Measurements from ENCODE around the gene ZBTB38. TPM values are rescaled to one million over a fixed set of nuclear protein-coding genes. Genes with fewer than 3 reads are reported as not detected.

ZBTB38 gene
- total RNA-seq, 1 experiment from 2014 or later = 12.3 TPM

DNA sequence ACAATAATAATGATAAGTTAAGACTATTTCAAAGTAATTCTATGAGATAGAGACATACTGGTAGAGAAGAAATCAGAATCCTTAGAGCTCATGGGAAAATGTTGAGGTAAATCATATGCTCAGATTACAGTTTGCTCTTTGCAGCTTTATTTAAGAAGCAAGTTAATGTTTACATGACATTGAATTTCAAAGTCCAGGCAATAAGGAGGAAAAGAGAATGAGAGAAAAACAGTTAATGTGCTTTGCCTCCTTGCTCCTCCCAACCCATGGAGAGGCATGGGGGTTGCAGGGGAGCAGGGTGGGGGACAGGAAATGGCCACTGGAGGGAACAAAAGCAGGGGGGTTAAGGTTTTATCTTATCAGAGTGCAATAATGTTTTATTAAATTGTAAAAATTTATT, 42.2 kb upstream of the ZBTB38 start (continued):
- TF ChIP-seq TCF7 (CRISPR knock-in tag; IDR thresholded peaks at IDR 0.05; ENCODE audit: low read depth) (no peak), NFATC4 (CRISPR knock-in tag; IDR thresholded peaks at IDR 0.05) (no peak), NFE2L1 (CRISPR knock-in tag; IDR thresholded peaks at IDR 0.05) (no peak), GABPB1 (CRISPR knock-in tag; IDR thresholded peaks at IDR 0.05) (no peak), TEAD1 (CRISPR knock-in tag; IDR thresholded peaks at IDR 0.05) (no peak), NR2C2 (CRISPR knock-in tag; IDR thresholded peaks at IDR 0.05) (no peak)
- TF ChIP-seq, protein P1, sequence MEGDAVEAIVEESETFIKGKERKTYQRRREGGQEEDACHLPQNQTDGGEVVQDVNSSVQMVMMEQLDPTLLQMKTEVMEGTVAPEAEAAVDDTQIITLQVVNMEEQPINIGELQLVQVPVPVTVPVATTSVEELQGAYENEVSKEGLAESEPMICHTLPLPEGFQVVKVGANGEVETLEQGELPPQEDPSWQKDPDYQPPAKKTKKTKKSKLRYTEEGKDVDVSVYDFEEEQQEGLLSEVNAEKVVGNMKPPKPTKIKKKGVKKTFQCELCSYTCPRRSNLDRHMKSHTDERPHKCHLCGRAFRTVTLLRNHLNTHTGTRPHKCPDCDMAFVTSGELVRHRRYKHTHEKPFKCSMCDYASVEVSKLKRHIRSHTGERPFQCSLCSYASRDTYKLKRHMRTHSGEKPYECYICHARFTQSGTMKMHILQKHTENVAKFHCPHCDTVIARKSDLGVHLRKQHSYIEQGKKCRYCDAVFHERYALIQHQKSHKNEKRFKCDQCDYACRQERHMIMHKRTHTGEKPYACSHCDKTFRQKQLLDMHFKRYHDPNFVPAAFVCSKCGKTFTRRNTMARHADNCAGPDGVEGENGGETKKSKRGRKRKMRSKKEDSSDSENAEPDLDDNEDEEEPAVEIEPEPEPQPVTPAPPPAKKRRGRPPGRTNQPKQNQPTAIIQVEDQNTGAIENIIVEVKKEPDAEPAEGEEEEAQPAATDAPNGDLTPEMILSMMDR (IDR thresholded peaks at IDR 0.05) = no peak

DNA sequence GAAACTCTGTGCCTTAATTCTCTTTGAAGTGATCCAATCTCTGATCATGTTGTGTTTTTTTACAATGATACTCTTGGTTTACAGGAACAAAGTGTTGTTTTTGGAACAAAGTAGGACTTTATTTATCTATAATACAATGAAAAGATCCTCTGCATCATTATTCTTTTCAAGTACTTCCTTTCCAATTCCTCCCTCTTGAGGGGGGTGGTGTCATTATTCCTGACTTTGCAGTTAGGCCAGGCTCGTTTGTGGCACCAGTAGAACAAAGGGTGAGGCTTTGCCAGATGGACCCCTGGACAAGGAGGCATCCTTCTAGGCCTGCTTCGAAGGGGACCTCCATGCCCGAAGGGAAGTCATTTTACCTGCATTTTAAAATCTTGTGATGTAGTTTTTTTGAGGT, 41.7 kb upstream of the ZBTB38 start:
- TF ChIP-seq FOXK1 (CRISPR knock-in tag; IDR thresholded peaks at IDR 0.05) = no peak
- no peak for TF ChIP-seq RELA (CRISPR knock-in tag; IDR thresholded peaks at IDR 0.05; ENCODE audit: borderline replicate concordance)
- TF ChIP-seq GTF2I (CRISPR knock-in tag; conservative IDR thresholded peaks at IDR 0.05) = no peak
- TF ChIP-seq, protein P2, sequence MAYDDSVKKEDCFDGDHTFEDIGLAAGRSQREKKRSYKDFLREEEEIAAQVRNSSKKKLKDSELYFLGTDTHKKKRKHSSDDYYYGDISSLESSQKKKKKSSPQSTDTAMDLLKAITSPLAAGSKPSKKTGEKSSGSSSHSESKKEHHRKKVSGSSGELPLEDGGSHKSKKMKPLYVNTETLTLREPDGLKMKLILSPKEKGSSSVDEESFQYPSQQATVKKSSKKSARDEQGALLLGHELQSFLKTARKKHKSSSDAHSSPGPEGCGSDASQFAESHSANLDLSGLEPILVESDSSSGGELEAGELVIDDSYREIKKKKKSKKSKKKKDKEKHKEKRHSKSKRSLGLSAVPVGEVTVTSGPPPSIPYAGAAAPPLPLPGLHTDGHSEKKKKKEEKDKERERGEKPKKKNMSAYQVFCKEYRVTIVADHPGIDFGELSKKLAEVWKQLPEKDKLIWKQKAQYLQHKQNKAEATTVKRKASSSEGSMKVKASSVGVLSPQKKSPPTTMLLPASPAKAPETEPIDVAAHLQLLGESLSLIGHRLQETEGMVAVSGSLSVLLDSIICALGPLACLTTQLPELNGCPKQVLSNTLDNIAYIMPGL (CRISPR knock-in tag; IDR thresholded peaks at IDR 0.05) = no peak
- TF ChIP-seq ZBTB21 (CRISPR knock-in tag; IDR thresholded peaks at IDR 0.05; ENCODE audit: borderline replicate concordance) = no peak
- TF ChIP-seq, protein P3, sequence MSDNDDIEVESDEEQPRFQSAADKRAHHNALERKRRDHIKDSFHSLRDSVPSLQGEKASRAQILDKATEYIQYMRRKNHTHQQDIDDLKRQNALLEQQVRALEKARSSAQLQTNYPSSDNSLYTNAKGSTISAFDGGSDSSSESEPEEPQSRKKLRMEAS (CRISPR knock-in tag; IDR thresholded peaks at IDR 0.05) = no peak
- no peak for TF ChIP-seq ESRRA (CRISPR knock-in tag; IDR thresholded peaks at IDR 0.05; ENCODE audit: borderline replicate concordance)
- TF ChIP-seq RORB (CRISPR knock-in tag; IDR thresholded peaks at IDR 0.05) = no peak
- no peak for TF ChIP-seq ZNF423 (CRISPR knock-in tag; IDR thresholded peaks at IDR 0.05)
- no peak for TF ChIP-seq OVOL2 (CRISPR knock-in tag; IDR thresholded peaks at IDR 0.05; ENCODE audit: borderline replicate concordance)
- no peak for TF ChIP-seq ZNF317 (CRISPR knock-in tag; IDR thresholded peaks at IDR 0.05; ENCODE audit: borderline replicate concordance, low read depth)
- no peak for TF ChIP-seq EMX1 (CRISPR knock-in tag; IDR thresholded peaks at IDR 0.05)
- TF ChIP-seq, protein P4, sequence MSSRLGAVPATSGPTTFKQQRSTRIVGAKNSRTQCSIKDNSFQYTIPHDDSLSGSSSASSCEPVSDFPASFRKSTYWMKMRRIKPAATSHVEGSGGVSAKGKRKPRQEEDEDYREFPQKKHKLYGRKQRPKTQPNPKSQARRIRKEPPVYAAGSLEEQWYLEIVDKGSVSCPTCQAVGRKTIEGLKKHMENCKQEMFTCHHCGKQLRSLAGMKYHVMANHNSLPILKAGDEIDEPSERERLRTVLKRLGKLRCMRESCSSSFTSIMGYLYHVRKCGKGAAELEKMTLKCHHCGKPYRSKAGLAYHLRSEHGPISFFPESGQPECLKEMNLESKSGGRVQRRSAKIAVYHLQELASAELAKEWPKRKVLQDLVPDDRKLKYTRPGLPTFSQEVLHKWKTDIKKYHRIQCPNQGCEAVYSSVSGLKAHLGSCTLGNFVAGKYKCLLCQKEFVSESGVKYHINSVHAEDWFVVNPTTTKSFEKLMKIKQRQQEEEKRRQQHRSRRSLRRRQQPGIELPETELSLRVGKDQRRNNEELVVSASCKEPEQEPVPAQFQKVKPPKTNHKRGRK (CRISPR knock-in tag; IDR thresholded peaks at IDR 0.05; ENCODE audit: borderline replicate concordance) = no peak
- TF ChIP-seq, protein P5, sequence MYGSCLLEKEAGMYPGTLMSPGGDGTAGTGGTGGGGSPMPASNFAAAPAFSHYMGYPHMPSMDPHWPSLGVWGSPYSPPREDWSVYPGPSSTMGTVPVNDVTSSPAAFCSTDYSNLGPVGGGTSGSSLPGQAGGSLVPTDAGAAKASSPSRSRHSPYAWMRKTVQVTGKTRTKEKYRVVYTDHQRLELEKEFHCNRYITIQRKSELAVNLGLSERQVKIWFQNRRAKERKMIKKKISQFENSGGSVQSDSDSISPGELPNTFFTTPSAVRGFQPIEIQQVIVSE (CRISPR knock-in tag; IDR thresholded peaks at IDR 0.05; ENCODE audit: borderline replicate concordance) = no peak
- H3K4me3 Mint-ChIP-seq = no peak overlapping the region
- DNase-seq (ENCODE audit: low spot score) (no peak), ATAC-seq (peak; percentile 38; the same call in 1 of the 2 replicates)
- no peaks in the 10 kb centered on the region for H3K27me3 Mint-ChIP-seq (ENCODE audit: low read depth)
- peaks cover 23% of the 10 kb centered on the region for H3K4me1 Mint-ChIP-seq
- CTCF ChIA-PET = no interaction called here
- POLR2A ChIA-PET = no interaction called here
- H3K9me3 Mint-ChIP-seq = no peaks in the 10 kb centered on the region
- H3K27ac Mint-ChIP-seq = no peak overlapping the region
- H3K36me3 Mint-ChIP-seq = no peaks in the 10 kb centered on the region
